Endothelial cell of umbilical vein (primary cell): ENCODE data around the gene LENEP.

ENCODE experiments used
- EZH2 ChIP-seq: IDR thresholded peaks from 2 replicates; pipeline ENCODE4 v1.6.1; 2012; ENCODE audit warnings: borderline replicate concordance, low read depth, mild to moderate bottlenecking, moderate library complexity, low read length, inconsistent platforms; ENCODE audit not compliant: severe bottlenecking
- FOS ChIP-seq: IDR thresholded peaks from 2 replicates; pipeline ENCODE4 v1.6.1; 2011; ENCODE audit warnings: mild to moderate bottlenecking, low read length, moderate library complexity, borderline replicate concordance; ENCODE audit not compliant: insufficient read depth
- GATA2 ChIP-seq: IDR thresholded peaks from 2 replicates; pipeline ENCODE4 v1.7.0; 2011; ENCODE audit warnings: low read depth, mild to moderate bottlenecking, moderate library complexity, mixed read lengths, low read length; ENCODE audit not compliant: insufficient read length, insufficient read depth
- JUN ChIP-seq: IDR thresholded peaks from 2 replicates; pipeline ENCODE4 v1.6.1; 2011; ENCODE audit warnings: borderline replicate concordance, low read depth; ENCODE audit not compliant: insufficient read length, insufficient read depth
- MAX ChIP-seq: IDR thresholded peaks from 2 replicates; pipeline ENCODE4 v1.6.1; 2011; ENCODE audit not compliant: insufficient read depth, insufficient read length
- MYC ChIP-seq: IDR thresholded peaks from one replicate; pipeline ENCODE4 v1.6.1; 2011; ENCODE audit warnings: mild to moderate bottlenecking, low read depth, low read length
- POLR2A ChIP-seq: IDR thresholded peaks from 2 replicates; pipeline ENCODE4 v1.6.1; 2012; ENCODE audit warnings: low read depth, mild to moderate bottlenecking, control low read depth, low read length
- POLR2AphosphoS5 ChIP-seq: IDR thresholded peaks from 2 replicates; pipeline ENCODE4 v1.6.1; 2012; ENCODE audit warnings: low read depth, mild to moderate bottlenecking, control low read depth, low read length, moderate library complexity; ENCODE audit not compliant: insufficient read depth
- TF ChIP-seq, protein P1 (sequence below), 2 donors: IDR thresholded peaks; 1 replicate in 1 of 2; 2 replicates in 1 of 2; pipeline ENCODE4 v1.5.1; 2011; ENCODE audit warnings: low read length in 2 of 2, mild to moderate bottlenecking in 2 of 2, moderate library complexity in 2 of 2, control low read depth in 1 of 2, inconsistent platforms in 1 of 2, low read depth in 1 of 2; ENCODE audit not compliant: insufficient read depth in 1 of 2; ENCODE audit errors: extremely low read depth in 1 of 2

DNA sequence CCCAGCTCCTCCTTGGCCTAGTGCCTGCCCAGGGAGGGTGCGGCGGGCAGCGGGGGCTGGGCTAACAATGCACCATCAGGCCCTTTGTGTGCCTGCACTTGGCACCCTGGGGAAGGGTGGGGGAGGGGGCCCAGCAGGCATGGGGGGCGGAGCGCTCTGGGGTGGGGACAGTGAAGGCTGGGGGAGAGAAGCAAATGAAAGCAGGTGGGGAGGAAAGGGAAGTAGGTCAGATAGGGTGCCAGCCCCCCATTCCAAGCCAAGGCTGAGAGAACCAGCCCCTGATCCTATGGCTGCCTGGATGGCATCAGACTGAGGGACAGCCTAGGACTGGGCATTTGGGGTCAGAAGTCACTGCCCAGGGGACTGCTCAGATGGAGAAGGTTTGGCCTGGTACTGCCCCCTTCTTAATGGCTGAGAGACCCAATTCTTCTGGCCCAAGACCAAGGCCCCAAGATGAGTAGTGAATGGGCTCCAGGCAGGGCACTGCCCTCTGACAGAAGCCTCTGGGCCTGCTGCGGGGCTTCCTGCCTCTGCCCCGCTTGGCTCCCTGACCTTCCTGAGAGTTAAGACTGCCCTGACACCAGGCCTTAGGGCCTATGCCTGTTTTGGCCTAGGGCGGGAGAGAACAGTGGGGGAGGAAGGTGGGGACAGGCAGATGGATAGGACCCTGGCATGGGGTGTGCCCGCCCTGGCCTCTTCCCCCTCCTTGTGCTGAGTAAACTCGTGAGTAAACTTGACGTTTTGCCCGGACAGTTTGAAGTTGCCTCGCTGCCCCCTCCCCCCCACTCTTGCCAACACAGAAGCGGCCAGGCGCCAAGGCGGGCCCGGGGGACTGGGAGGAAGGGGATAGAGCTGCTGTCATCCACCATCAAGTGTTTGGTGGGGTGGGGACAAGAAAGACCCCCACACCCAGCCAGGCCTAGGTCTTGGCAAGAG lies 12.0 kb downstream of the LENEP start:
- TF ChIP-seq, protein P1, sequence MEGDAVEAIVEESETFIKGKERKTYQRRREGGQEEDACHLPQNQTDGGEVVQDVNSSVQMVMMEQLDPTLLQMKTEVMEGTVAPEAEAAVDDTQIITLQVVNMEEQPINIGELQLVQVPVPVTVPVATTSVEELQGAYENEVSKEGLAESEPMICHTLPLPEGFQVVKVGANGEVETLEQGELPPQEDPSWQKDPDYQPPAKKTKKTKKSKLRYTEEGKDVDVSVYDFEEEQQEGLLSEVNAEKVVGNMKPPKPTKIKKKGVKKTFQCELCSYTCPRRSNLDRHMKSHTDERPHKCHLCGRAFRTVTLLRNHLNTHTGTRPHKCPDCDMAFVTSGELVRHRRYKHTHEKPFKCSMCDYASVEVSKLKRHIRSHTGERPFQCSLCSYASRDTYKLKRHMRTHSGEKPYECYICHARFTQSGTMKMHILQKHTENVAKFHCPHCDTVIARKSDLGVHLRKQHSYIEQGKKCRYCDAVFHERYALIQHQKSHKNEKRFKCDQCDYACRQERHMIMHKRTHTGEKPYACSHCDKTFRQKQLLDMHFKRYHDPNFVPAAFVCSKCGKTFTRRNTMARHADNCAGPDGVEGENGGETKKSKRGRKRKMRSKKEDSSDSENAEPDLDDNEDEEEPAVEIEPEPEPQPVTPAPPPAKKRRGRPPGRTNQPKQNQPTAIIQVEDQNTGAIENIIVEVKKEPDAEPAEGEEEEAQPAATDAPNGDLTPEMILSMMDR (IDR thresholded peaks at IDR 0.05; ENCODE audit: extremely low read depth in 1 of 2, insufficient read depth in 1 of 2, low read depth in 1 of 2, low read length in 2 of 2) = no peak
- TF ChIP-seq GATA2 (no peak), POLR2AphosphoS5 (no peak), EZH2 (no peak), MYC (no peak), POLR2A (no peak), JUN (no peak), FOS (no peak), MAX (no peak)
